Loucy (cell line): Measurements from ENCODE around the gene QSER1.

Experiments
- H2AFZ ChIP-seq: fragments of 200-600 bp; sonication (generic); 2 replicates; pipeline ENCODE4 v1.6.0; 2016; ENCODE audit warnings: antibody characterized with exemption, mild to moderate bottlenecking, low read length, moderate library complexity
- H3F3A ChIP-seq: fragments of 200-600 bp; 2 replicates; pipeline ENCODE4 v1.6.0; 2016; ENCODE audit warnings: antibody characterized with exemption, low read depth, mild to moderate bottlenecking
- H3K27me3 ChIP-seq: fragments of 200-600 bp; sonication (generic); 2 replicates; pipeline ENCODE4 v1.6.1; 2014; ENCODE audit warnings: low read length, mild to moderate bottlenecking; ENCODE audit not compliant: insufficient read depth, poor library complexity, severe bottlenecking
- H3K36me3 ChIP-seq: fragments of 200-600 bp; sonication (generic); 2 replicates; pipeline ENCODE4 v1.6.1; 2016; ENCODE audit warnings: low read length; ENCODE audit not compliant: insufficient read depth
- H3K4me1 ChIP-seq: fragments of 200-600 bp; sonication (generic); 2 replicates; pipeline ENCODE4 v1.5.1; 2014; ENCODE audit warnings: low read length, mild to moderate bottlenecking; ENCODE audit not compliant: insufficient read depth, poor library complexity, severe bottlenecking
- H3K4me2 ChIP-seq: fragments of 200-600 bp; sonication (generic); 2 replicates; pipeline ENCODE4 v1.6.0; 2014; ENCODE audit warnings: antibody characterized with exemption, low read length, low read depth, mild to moderate bottlenecking; ENCODE audit not compliant: poor library complexity, severe bottlenecking
- H3K4me3 ChIP-seq: fragments of 200-600 bp; sonication (generic); 2 replicates; pipeline ENCODE4 v1.5.1; 2014; ENCODE audit warnings: low read length, mild to moderate bottlenecking, mixed read lengths; ENCODE audit not compliant: poor library complexity, severe bottlenecking
- H3K79me2 ChIP-seq: fragments of 200-600 bp; sonication (generic); 2 replicates; pipeline ENCODE4 v1.6.1; 2014; ENCODE audit warnings: low read length; ENCODE audit not compliant: insufficient read depth
- H3K9ac ChIP-seq: fragments of 200-600 bp; sonication (generic); 2 replicates; pipeline ENCODE4 v1.6.0; 2014; ENCODE audit warnings: mild to moderate bottlenecking, low read depth, low read length, moderate library complexity; ENCODE audit not compliant: poor library complexity, severe bottlenecking
- H3K9me2 ChIP-seq: fragments of 200-600 bp; sonication (generic); replicated peaks from 2 replicates; pipeline ENCODE4 v1.6.1; 2016; ENCODE audit warnings: low read depth, low read length, mixed read lengths
- H3K9me3 ChIP-seq: fragments of 200-600 bp; sonication (generic); 2 replicates; pipeline ENCODE4 v1.6.1; 2014; ENCODE audit warnings: mild to moderate bottlenecking, antibody characterized with exemption, low read length, low read depth; ENCODE audit not compliant: insufficient read depth
- H4K20me1 ChIP-seq: fragments of 200-600 bp; sonication (generic); 2 replicates; pipeline ENCODE4 v1.6.0; 2014; ENCODE audit warnings: antibody characterized with exemption, low read length, mild to moderate bottlenecking; ENCODE audit not compliant: insufficient read depth, poor library complexity, severe bottlenecking
- CTCF ChIP-seq: fragments of 200-600 bp; sonication (generic); conservative IDR thresholded peaks from 2 replicates; pipeline ENCODE4 v1.5.1; 2014; ENCODE audit warnings: mild to moderate bottlenecking, antibody characterized with exemption, low read length
- EZH2phosphoT487 ChIP-seq: fragments of 200-600 bp; IDR thresholded peaks from 2 replicates; pipeline ENCODE4 v1.6.1; 2018; ENCODE audit warnings: antibody characterized with exemption, mild to moderate bottlenecking, moderate library complexity, borderline replicate concordance

QSER1 gene

GRCh38 chr11:32908619-32909018 is 16.0 kb downstream of the QSER1 start:
- Histone ChIP-seq H3K9ac (no peak overlapping the region), H4K20me1 (peaks cover 32% of the 10 kb centered on the region), H2AFZ (no peak overlapping the region), H3F3A (no peaks in the 10 kb centered on the region), H3K9me3 (no peaks in the 10 kb centered on the region), H3K36me3 (peaks cover 3% of the 10 kb centered on the region; the same call in 1 of the 2 replicates), H3K4me1 (peaks cover 15% of the 10 kb centered on the region), H3K4me2 (no peak overlapping the region), H3K79me2 (peaks cover 96% of the 10 kb centered on the region), H3K9me2 (no peaks in the 10 kb centered on the region), H3K27me3 (no peaks in the 10 kb centered on the region), H3K4me3 (no peak overlapping the region)
- no peak for TF ChIP-seq EZH2phosphoT487
- TF ChIP-seq CTCF: no peak

DNA sequence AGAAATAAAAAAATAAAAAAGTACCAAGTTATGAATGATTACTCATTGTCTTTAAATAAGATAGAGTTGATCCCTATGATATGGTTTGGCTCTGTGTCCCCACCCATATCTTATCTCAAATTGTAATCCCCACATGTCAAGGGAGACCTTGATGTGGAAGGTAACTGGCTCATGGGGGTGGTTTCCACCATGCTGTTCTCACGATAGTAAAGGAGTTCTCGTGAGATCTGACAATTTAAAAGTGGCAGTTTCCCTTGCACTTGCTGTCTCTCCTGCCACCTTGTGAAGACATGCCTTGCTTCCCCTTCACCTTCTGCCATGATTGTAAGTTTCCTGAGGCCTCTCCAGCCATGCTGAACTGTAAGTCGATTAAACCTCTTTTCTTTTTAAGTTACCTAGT is 18.8 kb downstream of the QSER1 start:
- no peak overlapping the region for H2AFZ ChIP-seq
- H3K36me3 ChIP-seq: no peaks in the 10 kb centered on the region; the same call in 1 of the 2 replicates
- peaks cover 25% of the 10 kb centered on the region for H4K20me1 ChIP-seq
- no peaks in the 10 kb centered on the region for H3F3A ChIP-seq
- peaks cover 99% of the 10 kb centered on the region for H3K79me2 ChIP-seq
- H3K9me3 ChIP-seq: no peaks in the 10 kb centered on the region
- no peak overlapping the region for H3K4me3 ChIP-seq
- no peak overlapping the region for H3K9ac ChIP-seq
- H3K4me1 ChIP-seq: peaks cover 11% of the 10 kb centered on the region
- H3K9me2 ChIP-seq: no peaks in the 10 kb centered on the region
- H3K4me2 ChIP-seq: no peak overlapping the region
- no peaks in the 10 kb centered on the region for H3K27me3 ChIP-seq
- TF ChIP-seq CTCF: no peak
- no peak for TF ChIP-seq EZH2phosphoT487

DNA sequence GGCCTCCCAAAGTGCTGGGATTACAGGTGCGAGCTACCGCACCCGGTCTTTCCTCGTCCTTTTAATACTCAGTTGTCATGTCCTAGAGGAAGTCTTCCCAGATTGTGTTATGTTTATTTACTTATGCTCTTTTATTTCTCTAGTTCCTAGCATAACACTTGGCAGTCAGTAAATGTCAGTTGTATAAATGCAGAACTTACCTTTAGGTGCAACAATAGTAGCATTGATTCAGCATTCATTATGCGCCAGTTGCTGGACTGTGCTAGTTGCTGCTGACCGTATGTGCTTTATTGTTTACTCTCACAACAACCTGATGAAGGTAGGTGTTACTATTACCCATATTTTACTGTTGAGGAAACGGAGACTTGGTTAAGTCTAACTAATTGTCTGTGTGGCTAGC is 20.8 kb downstream of the QSER1 start:
- Histone ChIP-seq H3K36me3 (no peaks in the 10 kb centered on the region; the same call in 1 of the 2 replicates), H3K27me3 (no peaks in the 10 kb centered on the region), H3K4me3 (no peak overlapping the region), H2AFZ (no peak overlapping the region), H3K9ac (no peak overlapping the region), H3K9me2 (no peaks in the 10 kb centered on the region), H3K9me3 (no peaks in the 10 kb centered on the region), H3K79me2 (peaks cover 99% of the 10 kb centered on the region), H3K4me2 (no peak overlapping the region), H3K4me1 (peaks cover 18% of the 10 kb centered on the region), H4K20me1 (peaks cover 39% of the 10 kb centered on the region), H3F3A (no peaks in the 10 kb centered on the region)
- no peak for TF ChIP-seq CTCF
